Measurements from ENCODE around the gene POLR2E. TPM values are rescaled to one million over a fixed set of nuclear protein-coding genes. Genes with fewer than 3 reads are reported as not detected.

The POLR2E gene
- total and polyA plus RNA-seq, 2 of the 13 experiments (the other 11 are each of a cell fraction or from before 2014, with no cell fraction given) = 140 to 272 TPM

DNA sequence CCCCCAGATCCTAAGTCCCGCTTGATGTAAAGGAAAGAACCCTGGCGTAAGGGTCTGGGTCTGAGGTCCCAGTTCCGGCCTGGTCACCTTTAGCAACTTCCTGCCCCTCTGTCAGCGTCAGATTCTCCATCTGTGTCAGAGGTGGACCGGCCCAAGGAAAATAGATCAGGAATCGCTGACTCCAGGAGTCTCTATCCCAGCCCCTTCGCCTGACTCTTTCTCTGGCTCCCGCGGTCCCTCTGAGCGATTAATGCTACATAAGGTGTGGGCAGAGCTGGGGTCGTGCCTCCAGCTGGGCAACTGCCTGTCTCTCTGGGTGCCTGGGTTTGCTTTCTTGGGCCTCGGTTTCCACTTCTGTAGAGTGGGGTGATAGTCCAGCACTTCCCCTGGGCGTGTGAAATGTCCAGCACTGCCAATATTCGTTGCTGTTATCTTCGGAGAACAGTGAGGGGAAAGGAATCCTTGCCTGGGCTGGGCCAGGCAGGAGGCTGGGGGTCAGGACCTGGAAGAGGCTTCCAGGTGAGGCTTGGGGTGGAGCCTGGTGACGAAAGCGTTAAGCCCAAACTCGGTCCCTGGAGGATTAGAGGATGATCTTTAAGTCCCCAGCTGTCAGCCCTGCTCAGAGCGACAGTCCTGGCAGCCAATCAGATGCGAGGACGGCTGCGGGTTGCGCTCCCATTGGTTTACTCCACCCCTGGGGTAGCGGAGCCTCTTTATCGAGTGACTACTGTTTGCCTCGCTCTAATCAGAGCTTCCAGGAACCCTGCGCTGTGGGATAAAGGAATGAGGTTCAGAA, 54.5 kb downstream of the POLR2E start (continued):
- no peak for TF ChIP-seq U2AF1 (optimal IDR thresholded peaks at IDR 0.05; ENCODE audit: low read depth, low read length)
- peak; percentile 67; the same call in 1 of the 2 replicates for TF ChIP-seq ZMYM3 (CRISPR knock-in tag; IDR thresholded peaks at IDR 0.05)
- peak; percentile 31; the same call in 1 of the 2 replicates for TF ChIP-seq RCOR2 (CRISPR knock-in tag; IDR thresholded peaks at IDR 0.05)
- peak; percentile 25; the same call in 1 of the 2 replicates for TF ChIP-seq GATAD2A (CRISPR knock-in tag; IDR thresholded peaks at IDR 0.05)
- TF ChIP-seq, protein P1, sequence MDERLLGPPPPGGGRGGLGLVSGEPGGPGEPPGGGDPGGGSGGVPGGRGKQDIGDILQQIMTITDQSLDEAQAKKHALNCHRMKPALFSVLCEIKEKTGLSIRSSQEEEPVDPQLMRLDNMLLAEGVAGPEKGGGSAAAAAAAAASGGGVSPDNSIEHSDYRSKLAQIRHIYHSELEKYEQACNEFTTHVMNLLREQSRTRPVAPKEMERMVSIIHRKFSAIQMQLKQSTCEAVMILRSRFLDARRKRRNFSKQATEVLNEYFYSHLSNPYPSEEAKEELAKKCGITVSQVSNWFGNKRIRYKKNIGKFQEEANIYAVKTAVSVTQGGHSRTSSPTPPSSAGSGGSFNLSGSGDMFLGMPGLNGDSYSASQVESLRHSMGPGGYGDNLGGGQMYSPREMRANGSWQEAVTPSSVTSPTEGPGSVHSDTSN (CRISPR knock-in tag; IDR thresholded peaks at IDR 0.05) = peak; percentile 98
- TF ChIP-seq, protein P2, sequence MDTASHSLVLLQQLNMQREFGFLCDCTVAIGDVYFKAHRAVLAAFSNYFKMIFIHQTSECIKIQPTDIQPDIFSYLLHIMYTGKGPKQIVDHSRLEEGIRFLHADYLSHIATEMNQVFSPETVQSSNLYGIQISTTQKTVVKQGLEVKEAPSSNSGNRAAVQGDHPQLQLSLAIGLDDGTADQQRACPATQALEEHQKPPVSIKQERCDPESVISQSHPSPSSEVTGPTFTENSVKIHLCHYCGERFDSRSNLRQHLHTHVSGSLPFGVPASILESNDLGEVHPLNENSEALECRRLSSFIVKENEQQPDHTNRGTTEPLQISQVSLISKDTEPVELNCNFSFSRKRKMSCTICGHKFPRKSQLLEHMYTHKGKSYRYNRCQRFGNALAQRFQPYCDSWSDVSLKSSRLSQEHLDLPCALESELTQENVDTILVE (CRISPR knock-in tag; IDR thresholded peaks at IDR 0.05) = no peak
- TF ChIP-seq, protein P3, sequence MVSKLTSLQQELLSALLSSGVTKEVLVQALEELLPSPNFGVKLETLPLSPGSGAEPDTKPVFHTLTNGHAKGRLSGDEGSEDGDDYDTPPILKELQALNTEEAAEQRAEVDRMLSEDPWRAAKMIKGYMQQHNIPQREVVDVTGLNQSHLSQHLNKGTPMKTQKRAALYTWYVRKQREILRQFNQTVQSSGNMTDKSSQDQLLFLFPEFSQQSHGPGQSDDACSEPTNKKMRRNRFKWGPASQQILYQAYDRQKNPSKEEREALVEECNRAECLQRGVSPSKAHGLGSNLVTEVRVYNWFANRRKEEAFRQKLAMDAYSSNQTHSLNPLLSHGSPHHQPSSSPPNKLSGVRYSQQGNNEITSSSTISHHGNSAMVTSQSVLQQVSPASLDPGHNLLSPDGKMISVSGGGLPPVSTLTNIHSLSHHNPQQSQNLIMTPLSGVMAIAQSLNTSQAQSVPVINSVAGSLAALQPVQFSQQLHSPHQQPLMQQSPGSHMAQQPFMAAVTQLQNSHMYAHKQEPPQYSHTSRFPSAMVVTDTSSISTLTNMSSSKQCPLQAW (CRISPR knock-in tag; IDR thresholded peaks at IDR 0.05) = 0 out of 2 replicates have a peak, but pooled peaks have one; percentile 29
- TF ChIP-seq CHCHD3 (CRISPR knock-in tag; IDR thresholded peaks at IDR 0.05) = 0 out of 2 replicates have a peak, but pooled peaks have one; percentile 25
- peak; percentile 75; the same call in 1 of the 2 replicates for TF ChIP-seq ZNF292 (CRISPR knock-in tag; IDR thresholded peaks at IDR 0.05; ENCODE audit: borderline replicate concordance, low read depth)
- TF ChIP-seq TSC22D2 (CRISPR knock-in tag; IDR thresholded peaks at IDR 0.05; ENCODE audit: borderline replicate concordance) = no peak
- TF ChIP-seq HOXA3 (CRISPR knock-in tag; IDR thresholded peaks at IDR 0.05) = peak; percentile 25; the same call in 1 of the 2 replicates
- TF ChIP-seq BCL6 (CRISPR knock-in tag; IDR thresholded peaks at IDR 0.05) = 0 out of 2 replicates have a peak, but pooled peaks have one; percentile 51
- TF ChIP-seq, protein P4, sequence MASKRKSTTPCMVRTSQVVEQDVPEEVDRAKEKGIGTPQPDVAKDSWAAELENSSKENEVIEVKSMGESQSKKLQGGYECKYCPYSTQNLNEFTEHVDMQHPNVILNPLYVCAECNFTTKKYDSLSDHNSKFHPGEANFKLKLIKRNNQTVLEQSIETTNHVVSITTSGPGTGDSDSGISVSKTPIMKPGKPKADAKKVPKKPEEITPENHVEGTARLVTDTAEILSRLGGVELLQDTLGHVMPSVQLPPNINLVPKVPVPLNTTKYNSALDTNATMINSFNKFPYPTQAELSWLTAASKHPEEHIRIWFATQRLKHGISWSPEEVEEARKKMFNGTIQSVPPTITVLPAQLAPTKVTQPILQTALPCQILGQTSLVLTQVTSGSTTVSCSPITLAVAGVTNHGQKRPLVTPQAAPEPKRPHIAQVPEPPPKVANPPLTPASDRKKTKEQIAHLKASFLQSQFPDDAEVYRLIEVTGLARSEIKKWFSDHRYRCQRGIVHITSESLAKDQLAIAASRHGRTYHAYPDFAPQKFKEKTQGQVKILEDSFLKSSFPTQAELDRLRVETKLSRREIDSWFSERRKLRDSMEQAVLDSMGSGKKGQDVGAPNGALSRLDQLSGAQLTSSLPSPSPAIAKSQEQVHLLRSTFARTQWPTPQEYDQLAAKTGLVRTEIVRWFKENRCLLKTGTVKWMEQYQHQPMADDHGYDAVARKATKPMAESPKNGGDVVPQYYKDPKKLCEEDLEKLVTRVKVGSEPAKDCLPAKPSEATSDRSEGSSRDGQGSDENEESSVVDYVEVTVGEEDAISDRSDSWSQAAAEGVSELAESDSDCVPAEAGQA (IDR thresholded peaks at IDR 0.05; ENCODE audit: low read depth) = 0 out of 2 replicates have a peak, but pooled peaks have one; percentile 15
- TF ChIP-seq, protein P4 (CRISPR knock-in tag; IDR thresholded peaks at IDR 0.05; ENCODE audit: borderline replicate concordance) = no peak
- TF ChIP-seq, protein P5, sequence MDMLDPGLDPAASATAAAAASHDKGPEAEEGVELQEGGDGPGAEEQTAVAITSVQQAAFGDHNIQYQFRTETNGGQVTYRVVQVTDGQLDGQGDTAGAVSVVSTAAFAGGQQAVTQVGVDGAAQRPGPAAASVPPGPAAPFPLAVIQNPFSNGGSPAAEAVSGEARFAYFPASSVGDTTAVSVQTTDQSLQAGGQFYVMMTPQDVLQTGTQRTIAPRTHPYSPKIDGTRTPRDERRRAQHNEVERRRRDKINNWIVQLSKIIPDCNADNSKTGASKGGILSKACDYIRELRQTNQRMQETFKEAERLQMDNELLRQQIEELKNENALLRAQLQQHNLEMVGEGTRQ (IDR thresholded peaks at IDR 0.05; ENCODE audit: low read depth, low read length) = no peak
- TF ChIP-seq, protein P5 (CRISPR knock-in tag; IDR thresholded peaks at IDR 0.05; ENCODE audit: borderline replicate concordance) = no peak
- peak; percentile 96 for TF ChIP-seq SP2 (CRISPR knock-in tag; IDR thresholded peaks at IDR 0.05)
